Esophagus squamous epithelium (tissue), 4 donors: Measurements from ENCODE around the gene IER5L.

Experiments used
- CTCF ChIP-seq, 6 experiments: fragments of 450-650 bp in 4 of 6; fragments of 200-600 bp in 2 of 6; sonication (generic) in 2 of 6; IDR thresholded peaks; one replicate each; pipeline ENCODE4 v1.5.1; 2016 to 2019; ENCODE audit warnings: antibody characterized with exemption in 6 of 6, mild to moderate bottlenecking in 4 of 6, moderate library complexity in 4 of 6
- POLR2A ChIP-seq, 4 donors: fragments of 450-650 bp; IDR thresholded peaks; one replicate each; pipeline ENCODE4 v1.6.1; 2017; ENCODE audit warnings: antibody characterized with exemption in 4 of 4, mild to moderate bottlenecking in 4 of 4, moderate library complexity in 3 of 4

GRCh38 chr9:129165198-129165597 lies 12.9 kb downstream of the IER5L start:
- no peak for TF ChIP-seq CTCF (IDR thresholded peaks at IDR 0.05)
- TF ChIP-seq POLR2A (IDR thresholded peaks at IDR 0.05) = no peak
